Chondrocyte (in vitro differentiated cells): Measurements from ENCODE around the gene ARHGEF11. TPM values are rescaled to one million over a fixed set of nuclear protein-coding genes. Genes with fewer than 3 reads are reported as not detected.

ENCODE experiments used
- DNase-seq: peaks from one replicate; pipeline ENCODE4 v3.0.0; 2021; ENCODE audit warnings: mixed read lengths, low spot score
- H3K27ac Mint-ChIP-seq: one replicate; pipeline ENCODE4 v1.8.0; 2021; ENCODE audit warnings: mild to moderate bottlenecking, moderate library complexity, mixed read lengths; ENCODE audit not compliant: unreplicated experiment
- H3K27me3 Mint-ChIP-seq: 2 replicates; pipeline ENCODE4 v1.8.0; 2021; ENCODE audit warnings: low read depth, mixed read lengths
- H3K36me3 Mint-ChIP-seq: 2 replicates; pipeline ENCODE4 v1.8.0; 2021; ENCODE audit warnings: low read depth, mixed read lengths
- H3K4me1 Mint-ChIP-seq: 2 replicates; pipeline ENCODE4 v1.8.0; 2021; ENCODE audit warnings: low read depth, mild to moderate bottlenecking, mixed read lengths
- H3K4me3 Mint-ChIP-seq: one replicate; pipeline ENCODE4 v1.8.0; 2021; ENCODE audit warnings: mild to moderate bottlenecking, moderate library complexity, mixed read lengths; ENCODE audit not compliant: unreplicated experiment
- H3K9me3 Mint-ChIP-seq: 2 replicates; pipeline ENCODE4 v1.8.0; 2021; ENCODE audit warnings: low read depth, mixed read lengths
- CTCF ChIP-seq: fragments of 200-600 bp; sonication (generic); IDR thresholded peaks from 2 replicates; pipeline ENCODE4 v1.5.0; 2021; ENCODE audit warnings: antibody characterized with exemption, mild to moderate bottlenecking, moderate library complexity
- total RNA-seq: library from RNA; stranded (reverse); gene quantifications from 3 replicates; pipeline ENCODE4 v1.2.1, GENCODE V29; 2021

Gene ARHGEF11
- total RNA-seq, 1 donor from 2014 or later, result 34.8 TPM

DNA sequence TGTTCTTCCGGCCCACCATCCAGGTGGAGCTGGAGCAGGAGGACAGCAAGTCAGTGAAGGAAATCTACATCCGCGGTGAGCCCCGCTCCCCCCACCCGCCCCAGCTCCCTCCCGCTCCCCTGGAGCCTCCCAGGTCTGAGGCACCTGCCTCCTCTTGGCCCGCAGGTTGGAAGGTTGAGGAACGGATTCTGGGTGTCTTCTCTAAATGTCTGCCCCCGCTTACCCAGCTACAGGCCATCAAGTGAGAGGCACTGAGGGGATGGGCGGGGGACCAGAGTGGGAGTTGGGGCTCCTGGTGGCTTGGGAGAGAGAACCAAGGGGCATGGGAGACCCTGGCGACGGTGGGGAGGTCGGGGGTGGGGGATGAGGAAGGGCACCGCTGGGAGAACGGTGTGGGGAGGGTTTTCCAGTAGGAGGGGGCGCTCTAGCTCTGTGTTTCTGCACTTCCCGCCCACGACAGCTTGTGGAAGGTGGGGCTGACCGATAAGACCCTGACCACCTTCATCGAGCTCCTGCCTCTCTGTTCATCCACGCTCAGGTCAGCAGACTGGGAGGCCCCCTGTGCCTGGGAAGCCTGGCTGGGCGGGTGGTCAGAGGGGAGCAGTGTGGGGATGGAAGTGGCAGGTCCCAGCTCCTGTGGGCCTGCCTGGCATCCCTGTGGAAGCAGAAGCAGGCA is 120.9 kb downstream of the ARHGEF11 start:
- Mint-ChIP-seq H3K27ac (no peak overlapping the region), H3K4me1 (peaks cover 36% of the 10 kb centered on the region), H3K27me3 (peaks cover 70% of the 10 kb centered on the region), H3K9me3 (no peaks in the 10 kb centered on the region), H3K4me3 (no peak overlapping the region), H3K36me3 (peaks cover 2% of the 10 kb centered on the region)
- no peak for TF ChIP-seq CTCF
- DNase-seq, result no peak

- no peak for DNase-seq
- Mint-ChIP-seq H3K4me1 (peaks cover 36% of the 10 kb centered on the region), H3K36me3 (peaks cover 2% of the 10 kb centered on the region), H3K4me3 (peak overlapping the region; percentile 42), H3K27ac (no peak overlapping the region), H3K27me3 (peaks cover 63% of the 10 kb centered on the region), H3K9me3 (no peaks in the 10 kb centered on the region)
- TF ChIP-seq CTCF, result no peak
Measured at GRCh38 chr1:156923670-156924477, 121.7 kb downstream of the ARHGEF11 start.

DNA sequence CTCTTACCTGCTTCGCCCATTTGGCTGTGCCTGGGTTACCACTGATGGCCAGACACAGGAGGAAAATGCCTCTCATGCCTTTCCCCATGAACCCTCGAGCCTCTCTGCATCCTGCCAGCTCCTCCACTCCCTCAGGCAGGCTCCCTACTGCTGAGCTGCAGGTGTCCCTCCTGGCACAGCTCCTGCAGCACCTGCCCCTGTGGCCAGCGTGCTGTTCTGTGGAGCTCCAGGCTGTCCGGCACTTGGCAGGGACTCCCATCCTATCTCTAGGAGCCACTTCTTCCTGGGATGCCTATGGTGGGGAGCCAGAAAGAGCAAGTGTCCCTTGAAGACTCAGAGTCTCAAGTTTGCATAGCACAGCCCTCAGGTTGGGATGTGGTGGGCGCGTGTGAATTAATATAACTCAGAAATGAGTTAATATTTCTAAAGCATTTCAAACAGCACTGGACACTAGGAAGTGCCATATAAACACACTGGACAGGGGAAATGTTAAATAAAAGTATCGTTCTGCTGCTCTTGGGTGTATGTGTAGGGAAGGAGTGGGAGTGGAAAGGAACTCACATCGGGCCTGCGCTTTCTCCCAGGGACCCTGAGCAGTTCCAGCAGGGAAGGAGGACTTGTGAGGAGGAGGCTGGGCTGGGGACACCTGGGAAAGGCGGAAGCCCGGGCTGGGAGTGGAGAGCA is 122.4 kb downstream of the ARHGEF11 start:
- H3K36me3 Mint-ChIP-seq, result peaks cover 6% of the 10 kb centered on the region
- peak overlapping the region; percentile 59 for H3K27ac Mint-ChIP-seq
- peaks cover 57% of the 10 kb centered on the region for H3K27me3 Mint-ChIP-seq
- DNase-seq, result no peak
- TF ChIP-seq CTCF, result no peak
- H3K4me1 Mint-ChIP-seq, result peaks cover 34% of the 10 kb centered on the region
- H3K9me3 Mint-ChIP-seq, result no peaks in the 10 kb centered on the region
- peak overlapping the region; percentile 21 for H3K4me3 Mint-ChIP-seq

DNA sequence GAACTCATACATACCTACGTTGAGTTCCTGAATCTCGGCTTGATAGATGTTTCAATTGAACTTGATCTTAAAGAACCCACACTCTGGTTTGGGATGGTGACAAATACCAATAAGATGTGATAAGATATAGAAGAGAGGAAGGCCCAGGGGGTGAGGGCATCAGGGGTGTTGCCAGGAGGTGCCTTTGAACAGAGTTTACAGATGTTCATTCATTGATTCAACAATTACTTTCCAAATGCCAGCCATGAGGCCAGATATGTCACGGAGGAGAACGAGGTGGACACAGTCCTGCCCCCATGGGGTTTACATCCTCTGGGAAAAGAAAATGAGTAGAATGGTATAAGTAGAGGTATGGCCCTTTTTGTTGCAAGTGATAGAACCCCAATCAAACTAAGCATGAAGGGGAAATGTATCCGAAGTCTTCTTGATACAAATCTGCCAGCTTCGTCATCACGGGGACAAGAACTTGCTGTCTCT is 124.5 kb downstream of the ARHGEF11 start:
- peaks cover 6% of the 10 kb centered on the region for H3K36me3 Mint-ChIP-seq
- H3K27ac Mint-ChIP-seq, result no peak overlapping the region
- peaks cover 22% of the 10 kb centered on the region for H3K4me1 Mint-ChIP-seq
- no peak for TF ChIP-seq CTCF
- no peak for DNase-seq
- peaks cover 47% of the 10 kb centered on the region for H3K27me3 Mint-ChIP-seq
- H3K4me3 Mint-ChIP-seq, result peak overlapping the region; percentile 27
- H3K9me3 Mint-ChIP-seq, result no peaks in the 10 kb centered on the region
